ENCODE results near the gene KRTAP5-5. TPM values are rescaled to one million over a fixed set of nuclear protein-coding genes. Genes with fewer than 3 reads are reported as not detected.
"Not testable (repeated sequence)": the region's sequence is repeated elsewhere in the genome, so short reads cannot be mapped to it uniquely, and the experiment has no call there.

The KRTAP5-5 gene
- total RNA-seq, 1 experiment from 2014 or later = not detected

DNA sequence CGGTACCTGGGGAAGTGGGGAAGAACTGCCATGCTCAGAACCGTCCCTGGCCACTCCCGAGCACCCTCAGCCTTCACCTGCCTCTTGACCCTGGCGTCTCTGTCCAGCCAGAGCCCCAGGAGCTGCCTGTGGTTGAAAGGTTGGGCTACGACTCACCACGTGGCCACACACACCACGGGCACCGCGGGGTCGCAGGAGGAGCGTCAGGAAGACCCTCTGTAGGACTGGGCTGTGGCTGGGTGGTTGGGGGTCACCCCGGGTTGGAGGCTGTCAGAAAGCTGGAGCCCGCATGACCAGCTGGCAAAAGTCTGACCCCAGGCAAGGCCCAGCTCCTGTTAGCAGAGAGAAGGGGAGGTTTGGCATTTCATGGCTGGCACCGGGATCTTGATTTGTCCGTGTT, 11.5 kb downstream of the KRTAP5-5 start:
- no peaks in the 10 kb centered on the region for H3K36me3 ChIP-seq
- H3K4me3 ChIP-seq = no peak overlapping the region
- no peaks in the 10 kb centered on the region for H3K27me3 ChIP-seq (replicated peaks)
- no peak for DNase-seq (ENCODE audit: low read depth in 1 of 2, low spot score in 2 of 2)
- H3K4me1 ChIP-seq (replicated peaks) = no peaks in the 10 kb centered on the region
- H3K9me3 ChIP-seq (replicated peaks) = no peaks in the 10 kb centered on the region
- H3K27ac ChIP-seq = no peak overlapping the region

DNA sequence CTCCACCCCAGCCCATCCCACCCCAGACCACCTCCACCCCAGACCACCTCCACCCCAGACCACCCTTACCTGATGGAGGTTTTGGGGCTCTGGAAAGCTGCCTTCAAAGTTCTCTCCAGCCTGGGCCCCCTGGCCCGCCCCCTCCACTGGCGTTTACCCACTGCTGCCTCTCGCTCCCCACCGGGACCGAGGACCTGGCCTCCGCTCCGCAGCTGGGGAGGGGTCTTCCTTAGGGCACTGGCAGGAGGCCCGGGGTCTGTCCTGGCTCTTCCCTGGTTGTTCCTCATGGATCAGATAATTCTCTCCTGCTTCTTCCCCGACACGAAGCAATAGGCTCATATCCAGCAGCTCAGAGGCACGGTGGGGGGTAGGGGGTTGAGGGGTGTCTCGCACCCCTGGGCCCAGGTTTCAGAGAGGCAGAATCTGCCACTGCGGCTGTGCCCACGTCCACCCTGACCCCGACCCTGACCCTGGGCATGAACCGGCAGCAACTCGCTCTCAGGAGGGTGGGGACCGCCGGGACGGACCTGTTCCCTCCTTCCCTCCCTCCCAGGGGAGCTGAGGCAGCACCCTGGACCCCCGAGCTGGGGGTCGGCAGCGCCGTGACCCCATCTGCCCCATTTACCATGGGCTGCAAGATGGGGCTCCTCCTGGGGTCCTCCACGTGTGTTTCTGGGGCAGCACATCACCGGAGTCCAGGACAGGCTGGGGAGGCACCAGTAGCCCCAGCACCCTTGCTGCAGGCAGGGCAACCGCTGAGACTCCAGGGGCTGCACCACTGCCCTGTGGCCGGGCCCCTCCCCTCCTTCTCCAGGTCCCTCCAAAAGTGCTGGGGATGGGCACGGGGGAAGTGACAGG, 12.9 kb downstream of the KRTAP5-5 start:
- no peak for DNase-seq (ENCODE audit: low read depth in 1 of 2, low spot score in 2 of 2)
- no peaks in the 10 kb centered on the region for H3K27me3 ChIP-seq (replicated peaks)
- no peak overlapping the region for H3K27ac ChIP-seq
- H3K4me3 ChIP-seq = no peak overlapping the region
- no peaks in the 10 kb centered on the region for H3K36me3 ChIP-seq
- no peaks in the 10 kb centered on the region for H3K9me3 ChIP-seq (replicated peaks)
- no peaks in the 10 kb centered on the region for H3K4me1 ChIP-seq (replicated peaks)

DNA sequence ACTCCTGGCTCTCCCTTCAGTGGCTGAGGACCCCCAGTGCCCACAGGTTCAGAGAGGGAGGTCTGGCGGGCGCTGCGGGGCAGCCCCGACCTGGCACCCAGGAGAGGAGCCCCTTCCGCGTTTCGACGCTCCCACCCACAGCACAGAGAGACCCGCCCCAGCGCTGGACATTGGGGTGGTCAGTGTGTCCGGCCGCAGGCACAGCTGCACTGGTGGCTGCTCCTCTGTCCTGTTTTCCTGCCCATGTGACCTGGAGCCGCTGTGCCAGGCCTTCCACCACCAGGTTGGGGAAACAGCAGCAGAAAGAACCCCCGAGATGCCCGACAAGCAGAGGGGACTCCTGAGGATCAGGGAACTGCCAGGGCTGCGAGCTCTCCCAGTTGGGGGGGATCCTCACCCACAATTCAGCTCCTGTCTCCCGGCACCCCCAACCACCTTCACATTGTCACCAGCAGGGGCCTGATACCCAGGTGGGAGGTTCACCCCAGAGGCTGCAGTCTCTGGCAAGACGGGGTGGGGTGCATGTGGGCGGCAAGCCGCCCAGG, 13.6 kb downstream of the KRTAP5-5 start:
- no peak overlapping the region for H3K4me3 ChIP-seq
- H3K27ac ChIP-seq = no peak overlapping the region
- no peaks in the 10 kb centered on the region for H3K27me3 ChIP-seq (replicated peaks)
- no peak for DNase-seq (ENCODE audit: low read depth in 1 of 2, low spot score in 2 of 2)
- H3K4me1 ChIP-seq (replicated peaks) = no peaks in the 10 kb centered on the region
- no peaks in the 10 kb centered on the region for H3K9me3 ChIP-seq (replicated peaks)
- no peaks in the 10 kb centered on the region for H3K36me3 ChIP-seq

DNA sequence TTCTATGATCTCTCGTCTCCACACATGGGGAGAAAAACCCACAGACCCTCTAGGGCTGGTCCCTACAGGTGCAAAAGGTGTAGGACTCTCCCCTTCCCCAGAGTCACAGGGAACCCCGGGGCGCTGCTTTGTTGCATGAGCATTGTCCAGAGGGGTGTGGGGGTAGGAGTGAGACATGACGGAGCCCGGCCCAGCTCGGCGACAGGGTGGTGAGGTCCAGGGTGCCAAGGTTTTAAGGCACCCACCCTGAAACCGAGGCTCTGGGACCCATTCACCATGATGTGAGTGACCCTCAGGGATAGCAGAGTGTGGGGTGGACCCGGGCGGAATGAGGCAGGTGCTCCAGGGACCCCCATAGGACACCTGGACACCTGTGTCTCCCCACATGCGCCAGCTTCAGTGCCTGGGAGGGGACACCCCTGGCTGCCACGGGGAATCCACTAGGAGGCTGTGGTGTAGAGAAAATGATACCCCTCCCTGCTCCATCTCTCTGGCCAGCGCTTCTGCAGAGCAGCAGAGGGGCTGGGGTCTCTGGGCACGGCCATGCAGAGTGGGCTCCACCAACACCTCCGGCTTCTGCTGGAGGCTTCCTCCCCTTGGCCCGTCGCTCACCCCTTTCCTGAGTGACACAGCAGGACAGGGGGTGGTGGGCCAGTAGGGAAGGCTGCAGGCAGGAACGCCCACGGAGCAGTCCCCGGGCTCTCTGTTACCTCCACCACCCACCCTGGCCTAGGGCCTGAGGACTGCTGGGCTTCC, 15.2 kb downstream of the KRTAP5-5 start:
- Histone ChIP-seq H3K4me1 (replicated peaks) (no peaks in the 10 kb centered on the region), H3K4me3 (no peak overlapping the region), H3K36me3 (no peaks in the 10 kb centered on the region), H3K27me3 (replicated peaks) (no peaks in the 10 kb centered on the region), H3K9me3 (replicated peaks) (no peaks in the 10 kb centered on the region), H3K27ac (no peak overlapping the region)
- no peak for DNase-seq (ENCODE audit: low read depth in 1 of 2, low spot score in 2 of 2)

DNA sequence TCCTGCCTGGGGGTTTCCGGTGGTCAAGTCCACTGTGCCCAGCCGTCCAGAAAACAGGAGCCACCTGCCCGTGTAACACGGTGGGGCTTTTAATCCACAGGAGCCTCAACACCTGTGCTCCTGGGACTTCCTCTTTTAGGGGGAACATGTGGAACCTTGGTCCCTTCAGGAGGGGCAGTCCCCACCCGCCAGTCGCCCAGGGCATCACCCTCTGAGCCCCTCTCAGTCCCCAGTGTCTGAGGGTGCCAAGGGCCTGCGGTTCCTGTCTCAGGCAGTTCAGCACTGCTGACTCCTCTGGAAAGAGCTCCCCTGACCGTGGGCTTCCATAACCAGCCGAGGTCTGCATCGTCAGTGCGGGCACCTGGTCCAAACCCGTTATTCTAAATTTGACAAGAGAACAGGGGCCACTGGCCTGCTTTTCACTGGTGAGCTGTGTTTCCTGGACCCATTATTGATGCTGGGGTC, 15.8 kb downstream of the KRTAP5-5 start:
- Histone ChIP-seq H3K36me3 (no peaks in the 10 kb centered on the region), H3K9me3 (replicated peaks) (no peaks in the 10 kb centered on the region), H3K4me1 (replicated peaks) (no peaks in the 10 kb centered on the region), H3K27me3 (replicated peaks) (no peaks in the 10 kb centered on the region), H3K4me3 (no peak overlapping the region), H3K27ac (no peak overlapping the region)
- no peak for DNase-seq (ENCODE audit: low read depth in 1 of 2, low spot score in 2 of 2)

DNA sequence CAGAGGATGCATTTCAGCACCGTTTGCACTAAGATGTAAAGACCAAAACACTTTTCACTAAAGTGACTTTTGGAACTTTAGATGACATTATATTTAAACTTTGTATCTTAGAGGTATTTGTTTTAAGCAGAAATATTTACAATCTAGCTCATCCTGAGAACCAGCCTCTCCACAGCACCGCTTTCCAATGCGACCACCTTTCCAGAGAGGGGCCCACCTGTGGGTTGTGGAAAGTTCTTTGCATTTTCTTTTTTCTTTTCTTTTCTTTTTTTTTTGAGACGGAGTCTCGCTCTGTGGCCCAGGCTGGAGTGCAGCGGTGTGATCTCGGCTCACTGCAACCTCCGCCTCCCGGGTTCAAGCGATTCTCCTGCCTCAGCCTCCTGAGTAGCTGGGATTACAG, 17.0 kb downstream of the KRTAP5-5 start:
- not testable (repeated sequence) for H3K4me3 ChIP-seq; H3K27ac ChIP-seq; H3K9me3 ChIP-seq (replicated peaks); H3K27me3 ChIP-seq (replicated peaks); H3K36me3 ChIP-seq; H3K4me1 ChIP-seq (replicated peaks); DNase-seq (ENCODE audit: low read depth in 1 of 2, low spot score in 2 of 2)

DNA sequence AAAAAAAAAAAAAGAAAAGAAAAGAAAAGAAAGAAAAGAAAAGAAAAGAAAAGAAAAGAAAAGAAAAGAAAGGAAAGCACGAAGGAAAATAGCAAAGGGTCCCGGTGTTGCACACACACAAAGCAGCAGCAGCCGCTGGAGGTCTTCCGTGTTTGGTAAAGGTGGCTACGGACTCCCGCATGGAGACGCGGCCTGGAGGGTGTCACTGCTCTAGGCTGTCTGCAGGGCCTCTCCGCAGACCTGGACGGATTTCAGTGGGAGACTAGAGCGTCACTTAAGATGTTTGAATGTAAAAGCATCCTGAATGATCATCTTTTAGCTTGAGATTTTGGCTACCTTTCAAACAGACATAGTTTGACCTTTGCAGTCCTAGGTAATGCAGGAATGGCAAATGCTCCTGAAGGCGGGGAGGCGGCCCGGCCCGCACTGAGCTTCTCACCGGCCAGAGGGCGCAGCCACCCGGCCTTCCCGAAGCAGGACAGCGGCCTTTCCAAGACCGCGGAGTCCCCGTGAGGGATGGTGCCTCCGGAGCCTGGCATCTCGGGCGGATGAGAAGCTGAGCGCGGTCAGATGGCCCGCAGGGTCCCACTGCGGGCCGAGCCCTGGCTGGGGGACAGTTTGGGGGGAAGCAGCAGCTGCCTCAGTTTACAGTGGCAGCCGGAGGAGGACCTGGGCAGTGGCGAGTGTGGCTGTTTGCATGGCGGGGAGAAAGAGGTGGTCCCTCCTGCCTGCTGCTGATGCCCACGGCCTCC, 18.5 kb downstream of the KRTAP5-5 start:
- H3K36me3 ChIP-seq = no peaks in the 10 kb centered on the region
- no peaks in the 10 kb centered on the region for H3K4me1 ChIP-seq (replicated peaks)
- H3K4me3 ChIP-seq = no peak overlapping the region

DNA sequence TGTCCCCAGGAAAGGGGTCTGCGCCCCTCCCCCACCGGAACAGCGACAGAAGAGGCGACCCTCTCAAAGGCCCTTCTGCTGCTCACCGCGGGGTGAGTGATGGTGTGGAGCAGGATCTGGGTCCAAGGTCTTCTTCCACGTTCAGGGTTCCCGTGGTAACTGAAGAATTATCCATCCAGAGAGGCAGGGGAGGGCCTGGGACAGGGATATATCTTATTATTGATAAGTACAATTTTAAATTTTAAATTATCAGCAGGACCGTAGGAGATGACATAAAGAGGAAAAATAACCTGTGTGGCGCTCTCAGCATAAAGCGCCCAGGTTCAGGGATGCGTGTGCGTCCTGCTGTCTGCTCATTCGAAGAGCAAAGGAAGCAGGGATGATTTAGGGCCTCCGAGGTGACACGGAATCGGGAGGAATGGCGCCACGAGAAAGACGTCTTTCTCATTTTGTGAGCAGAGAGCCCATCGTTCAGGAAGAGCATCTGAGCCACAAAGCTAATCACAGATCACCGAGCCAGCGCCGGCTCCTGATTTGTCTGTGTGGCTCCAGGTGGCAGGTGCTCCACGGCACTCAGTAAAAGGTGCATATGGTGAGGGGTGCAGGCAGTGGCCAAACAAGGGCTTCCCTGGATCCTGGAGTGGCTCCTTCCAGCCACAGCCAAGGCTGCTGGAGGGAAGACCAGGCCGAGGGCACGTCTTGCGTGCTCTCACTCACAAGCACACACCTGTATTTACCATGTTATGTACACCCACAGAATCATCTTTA, 19.3 kb downstream of the KRTAP5-5 start:
- H3K4me1 ChIP-seq (replicated peaks) = no peaks in the 10 kb centered on the region
- DNase-seq (ENCODE audit: low read depth in 1 of 2, low spot score in 2 of 2) = no peak
- no peaks in the 10 kb centered on the region for H3K36me3 ChIP-seq
- no peak overlapping the region for H3K27ac ChIP-seq
- H3K4me3 ChIP-seq = no peak overlapping the region
- no peaks in the 10 kb centered on the region for H3K27me3 ChIP-seq (replicated peaks)
- no peaks in the 10 kb centered on the region for H3K9me3 ChIP-seq (replicated peaks)

More for the DNA sequence above, 18.5 kb downstream of the KRTAP5-5 start:
- H3K9me3 ChIP-seq (replicated peaks) = no peaks in the 10 kb centered on the region
- H3K27ac ChIP-seq = no peak overlapping the region
- no peaks in the 10 kb centered on the region for H3K27me3 ChIP-seq (replicated peaks)
- DNase-seq (ENCODE audit: low read depth in 1 of 2, low spot score in 2 of 2) = no peak

DNA sequence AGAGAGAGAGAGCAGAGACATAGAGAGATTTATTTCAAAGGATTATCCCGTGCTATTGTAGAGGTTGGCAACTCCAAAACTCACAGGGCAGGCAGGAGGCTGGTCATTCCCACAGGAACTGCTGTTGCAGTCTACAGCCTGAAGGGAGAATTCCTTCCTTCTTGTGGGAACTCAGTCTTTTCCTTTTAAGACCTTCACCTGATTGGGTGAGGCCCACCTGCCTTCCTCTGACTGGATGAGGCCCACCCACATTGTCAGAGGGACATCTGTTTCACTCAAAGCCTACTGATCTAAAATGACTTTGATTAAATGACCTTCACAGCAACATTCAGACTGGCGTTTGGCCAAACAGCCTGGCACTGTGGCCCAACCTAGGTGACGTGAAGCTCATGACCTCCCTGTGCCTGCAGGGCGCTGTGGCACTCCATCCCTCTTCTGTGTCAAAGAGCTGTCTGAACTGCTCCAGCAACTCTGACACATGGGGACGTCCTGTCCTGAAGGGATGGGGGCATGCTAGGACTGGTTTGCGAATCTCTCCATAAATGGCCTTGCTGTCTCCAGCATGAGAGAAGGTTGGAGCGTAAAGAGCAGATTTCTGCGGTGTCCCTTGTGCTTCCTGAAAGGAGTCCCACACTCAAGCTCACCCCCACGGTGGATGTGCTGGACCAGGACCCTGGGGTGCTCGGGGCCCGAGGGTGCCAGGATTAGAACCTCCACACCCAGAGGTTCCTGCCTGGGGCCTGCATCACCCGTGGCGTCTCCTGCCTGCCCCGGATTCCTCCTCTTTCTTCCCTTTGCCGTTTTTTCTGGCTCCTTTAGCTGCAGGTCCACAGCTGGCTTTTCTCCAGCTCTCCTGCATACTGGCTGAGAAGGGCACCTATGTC, 20.7 kb downstream of the KRTAP5-5 start:
- Histone ChIP-seq H3K27me3 (replicated peaks) (no peaks in the 10 kb centered on the region), H3K4me3 (no peak overlapping the region), H3K36me3 (no peaks in the 10 kb centered on the region), H3K27ac (no peak overlapping the region), H3K4me1 (replicated peaks) (no peaks in the 10 kb centered on the region), H3K9me3 (replicated peaks) (no peaks in the 10 kb centered on the region)
- DNase-seq (ENCODE audit: low read depth in 1 of 2, low spot score in 2 of 2) = no peak

DNA sequence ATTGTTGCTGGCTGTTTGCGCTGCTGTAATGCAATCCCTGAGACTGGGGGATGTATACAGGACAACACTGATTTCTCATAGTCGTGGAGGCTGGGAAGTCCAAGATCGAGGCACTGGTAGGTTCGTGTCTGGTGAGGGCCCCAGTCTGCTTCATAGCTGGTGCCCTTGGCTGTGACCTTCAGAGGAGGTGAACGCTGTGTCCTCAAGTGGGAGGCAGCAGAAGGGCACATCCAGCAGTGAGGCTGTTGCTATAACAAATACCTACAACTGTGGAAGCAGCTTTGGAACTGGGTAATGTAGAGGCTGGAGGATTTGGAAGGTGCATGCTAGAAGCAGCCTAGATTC, 21.3 kb downstream of the KRTAP5-5 start:
- no peaks in the 10 kb centered on the region for H3K36me3 ChIP-seq
- no peaks in the 10 kb centered on the region for H3K9me3 ChIP-seq (replicated peaks)
- no peak overlapping the region for H3K4me3 ChIP-seq
- no peak overlapping the region for H3K27ac ChIP-seq
- no peaks in the 10 kb centered on the region for H3K4me1 ChIP-seq (replicated peaks)
- DNase-seq (ENCODE audit: low read depth in 1 of 2, low spot score in 2 of 2) = no peak
- H3K27me3 ChIP-seq (replicated peaks) = no peaks in the 10 kb centered on the region

DNA sequence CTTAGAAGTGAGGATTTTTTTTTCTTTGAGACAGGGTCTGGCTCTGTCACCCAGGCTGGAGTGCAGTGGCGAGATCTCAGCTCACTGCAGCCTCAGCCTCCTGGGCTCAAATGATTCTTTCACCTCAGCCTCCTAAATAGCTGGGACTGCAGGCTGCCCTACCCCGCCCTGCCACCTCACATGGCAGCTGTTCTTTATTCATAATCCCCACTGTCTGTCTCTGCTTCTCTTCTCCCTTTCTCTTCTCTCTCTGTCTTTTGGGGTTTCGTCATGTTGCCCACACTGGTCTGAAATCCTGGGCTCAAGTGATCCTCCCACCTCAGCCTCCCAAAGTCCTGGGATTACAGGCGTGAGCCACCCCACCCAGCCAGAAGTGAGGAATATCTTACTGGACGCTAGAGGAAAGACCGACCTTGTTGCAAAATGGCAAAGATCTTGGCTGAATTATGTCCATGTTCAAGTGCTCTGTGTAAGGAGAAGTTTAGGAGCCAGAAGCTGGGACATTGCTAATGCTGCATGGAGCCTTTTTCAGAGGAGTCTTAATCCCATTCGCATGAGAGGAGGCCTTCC, 21.9 kb downstream of the KRTAP5-5 start:
- Histone ChIP-seq H3K27me3 (replicated peaks) (no peaks in the 10 kb centered on the region), H3K4me1 (replicated peaks) (no peaks in the 10 kb centered on the region), H3K4me3 (no peak overlapping the region), H3K9me3 (replicated peaks) (no peaks in the 10 kb centered on the region), H3K27ac (no peak overlapping the region), H3K36me3 (no peaks in the 10 kb centered on the region)
- DNase-seq (ENCODE audit: low read depth in 1 of 2, low spot score in 2 of 2) = no peak

DNA sequence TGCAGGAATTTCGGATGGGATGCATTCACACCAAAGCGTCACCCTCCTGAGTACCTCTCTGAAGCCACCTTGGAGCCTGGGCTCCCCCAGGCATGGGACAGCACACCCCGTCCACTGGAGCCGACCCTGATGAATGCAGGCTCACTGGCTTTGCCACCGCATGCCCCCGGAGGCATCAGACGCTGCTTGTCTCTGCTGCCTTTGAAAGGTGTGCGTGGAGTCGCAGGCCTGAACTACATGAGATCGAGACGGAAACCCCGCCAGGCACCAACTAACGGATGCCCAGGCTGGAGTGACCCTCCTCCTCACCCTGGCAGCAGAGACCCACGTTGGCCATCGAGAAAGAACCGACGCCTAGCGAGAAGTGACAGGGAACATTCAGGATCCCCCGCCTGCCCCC, 22.5 kb downstream of the KRTAP5-5 start:
- Histone ChIP-seq H3K4me1 (replicated peaks) (no peaks in the 10 kb centered on the region), H3K4me3 (no peak overlapping the region), H3K27me3 (replicated peaks) (no peaks in the 10 kb centered on the region), H3K9me3 (replicated peaks) (no peaks in the 10 kb centered on the region), H3K27ac (no peak overlapping the region), H3K36me3 (no peaks in the 10 kb centered on the region)
- DNase-seq (ENCODE audit: low read depth in 1 of 2, low spot score in 2 of 2) = no peak
